Measurements from ENCODE around the gene EDN1.

DNA sequence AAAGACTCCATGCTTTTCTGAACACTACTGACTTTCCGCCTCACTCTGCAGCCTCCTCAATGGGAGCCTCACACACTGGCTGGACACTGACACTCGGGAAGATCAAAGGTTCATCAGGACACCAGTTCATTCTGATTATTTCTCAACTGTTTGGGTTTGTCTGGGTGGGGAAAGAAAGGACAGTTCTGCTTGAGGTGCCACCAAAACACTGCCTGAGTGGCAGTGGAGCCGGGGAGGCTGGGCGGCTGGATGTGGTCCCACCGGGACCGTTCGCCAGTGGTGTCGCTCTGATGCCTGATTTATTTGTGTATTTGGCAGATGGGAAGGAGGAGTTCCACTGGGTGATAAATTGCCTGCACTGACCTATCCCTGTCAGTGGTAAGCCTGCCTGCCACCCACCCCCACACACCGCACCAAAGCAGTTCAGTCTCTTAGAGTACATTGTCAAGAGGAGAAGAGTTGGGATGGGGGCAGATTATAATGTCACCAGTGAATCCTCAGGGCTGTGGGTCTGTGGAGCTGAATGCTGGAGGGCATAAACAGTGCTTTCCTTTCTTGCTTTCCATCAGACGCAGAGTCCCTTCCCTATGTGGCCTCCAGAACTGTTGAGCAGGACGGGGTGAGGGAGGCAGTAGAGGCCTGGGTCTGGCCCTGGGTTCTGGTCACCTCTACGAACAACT lies 49.8 kb downstream of the EDN1 start:
- TF ChIP-seq, protein P1, sequence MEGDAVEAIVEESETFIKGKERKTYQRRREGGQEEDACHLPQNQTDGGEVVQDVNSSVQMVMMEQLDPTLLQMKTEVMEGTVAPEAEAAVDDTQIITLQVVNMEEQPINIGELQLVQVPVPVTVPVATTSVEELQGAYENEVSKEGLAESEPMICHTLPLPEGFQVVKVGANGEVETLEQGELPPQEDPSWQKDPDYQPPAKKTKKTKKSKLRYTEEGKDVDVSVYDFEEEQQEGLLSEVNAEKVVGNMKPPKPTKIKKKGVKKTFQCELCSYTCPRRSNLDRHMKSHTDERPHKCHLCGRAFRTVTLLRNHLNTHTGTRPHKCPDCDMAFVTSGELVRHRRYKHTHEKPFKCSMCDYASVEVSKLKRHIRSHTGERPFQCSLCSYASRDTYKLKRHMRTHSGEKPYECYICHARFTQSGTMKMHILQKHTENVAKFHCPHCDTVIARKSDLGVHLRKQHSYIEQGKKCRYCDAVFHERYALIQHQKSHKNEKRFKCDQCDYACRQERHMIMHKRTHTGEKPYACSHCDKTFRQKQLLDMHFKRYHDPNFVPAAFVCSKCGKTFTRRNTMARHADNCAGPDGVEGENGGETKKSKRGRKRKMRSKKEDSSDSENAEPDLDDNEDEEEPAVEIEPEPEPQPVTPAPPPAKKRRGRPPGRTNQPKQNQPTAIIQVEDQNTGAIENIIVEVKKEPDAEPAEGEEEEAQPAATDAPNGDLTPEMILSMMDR (IDR thresholded peaks at IDR 0.05), result no peak
- TF ChIP-seq POLR2A (IDR thresholded peaks at IDR 0.05), result no peak
